KBM-7 (cell line): ENCODE data around the gene TAS2R60.

Source experiments
- DNase-seq: peaks from one replicate; pipeline ENCODE4 v3.0.0-alpha.2; 2015
- in situ Hi-C: fragments of 300-500 bp; cut with MboI; formaldehyde crosslinking; loops from 2 replicates; pipeline ENCODE4 v1.14.3; 2020; ENCODE audit warnings: low sequenced_read_pairs, low pct_unique_long_range_greater_than_20kb, mixed read lengths

The TAS2R60 gene

GRCh38 chr7:143493751-143494150, 50.5 kb downstream of the TAS2R60 start:
- in situ Hi-C loops: no loop called here

More at GRCh38 chr7:143493751-143494150, 50.5 kb downstream of the TAS2R60 start:
- no peak for DNase-seq
